22Rv1 (cell line): ENCODE data around the gene MEIOB.
A peak's percentile ranks its signal among the peaks of the same experiment; 100 is the strongest.
"Not testable (repeated sequence)": the region's sequence is repeated elsewhere in the genome, so short reads cannot be mapped to it uniquely, and the experiment has no call there.

ENCODE experiments used
- H3K27ac ChIP-seq: fragments of 450-650 bp; 2 replicates; pipeline ENCODE4 v1.5.1; 2017
- ZFX ChIP-seq: fragments of 450-650 bp; IDR thresholded peaks from 2 replicates; pipeline ENCODE4 v1.6.1; 2017; ENCODE audit warnings: antibody characterized with exemption, borderline replicate concordance
- TF ChIP-seq, protein P1 (sequence below): fragments of 450-650 bp; IDR thresholded peaks from 2 replicates; pipeline ENCODE4 v1.5.1; 2017; ENCODE audit warnings: mild to moderate bottlenecking

Gene MEIOB

DNA sequence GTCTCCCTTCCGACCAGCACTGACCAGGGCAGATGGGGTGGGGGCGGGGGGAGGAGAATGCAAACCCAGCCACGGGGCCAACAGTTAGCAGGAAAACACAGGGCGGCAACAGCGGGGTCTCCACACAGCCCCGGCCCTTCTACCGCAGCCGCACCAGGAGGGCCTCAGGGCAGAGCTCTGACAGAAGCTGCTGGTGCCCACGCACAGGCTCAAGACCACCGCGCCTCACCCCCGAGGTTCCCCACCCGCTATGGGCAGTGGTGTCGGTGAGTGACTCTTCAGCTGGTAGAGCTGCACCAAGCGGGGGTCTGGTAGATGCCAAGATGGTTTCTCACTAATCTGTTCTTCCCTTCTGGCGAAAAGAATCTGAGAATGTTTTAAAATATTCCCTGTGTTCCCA is 61.4 kb downstream of the MEIOB start:
- TF ChIP-seq, protein P1, sequence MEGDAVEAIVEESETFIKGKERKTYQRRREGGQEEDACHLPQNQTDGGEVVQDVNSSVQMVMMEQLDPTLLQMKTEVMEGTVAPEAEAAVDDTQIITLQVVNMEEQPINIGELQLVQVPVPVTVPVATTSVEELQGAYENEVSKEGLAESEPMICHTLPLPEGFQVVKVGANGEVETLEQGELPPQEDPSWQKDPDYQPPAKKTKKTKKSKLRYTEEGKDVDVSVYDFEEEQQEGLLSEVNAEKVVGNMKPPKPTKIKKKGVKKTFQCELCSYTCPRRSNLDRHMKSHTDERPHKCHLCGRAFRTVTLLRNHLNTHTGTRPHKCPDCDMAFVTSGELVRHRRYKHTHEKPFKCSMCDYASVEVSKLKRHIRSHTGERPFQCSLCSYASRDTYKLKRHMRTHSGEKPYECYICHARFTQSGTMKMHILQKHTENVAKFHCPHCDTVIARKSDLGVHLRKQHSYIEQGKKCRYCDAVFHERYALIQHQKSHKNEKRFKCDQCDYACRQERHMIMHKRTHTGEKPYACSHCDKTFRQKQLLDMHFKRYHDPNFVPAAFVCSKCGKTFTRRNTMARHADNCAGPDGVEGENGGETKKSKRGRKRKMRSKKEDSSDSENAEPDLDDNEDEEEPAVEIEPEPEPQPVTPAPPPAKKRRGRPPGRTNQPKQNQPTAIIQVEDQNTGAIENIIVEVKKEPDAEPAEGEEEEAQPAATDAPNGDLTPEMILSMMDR = no peak
- no peak for TF ChIP-seq ZFX
- no peak overlapping the region for H3K27ac ChIP-seq

DNA sequence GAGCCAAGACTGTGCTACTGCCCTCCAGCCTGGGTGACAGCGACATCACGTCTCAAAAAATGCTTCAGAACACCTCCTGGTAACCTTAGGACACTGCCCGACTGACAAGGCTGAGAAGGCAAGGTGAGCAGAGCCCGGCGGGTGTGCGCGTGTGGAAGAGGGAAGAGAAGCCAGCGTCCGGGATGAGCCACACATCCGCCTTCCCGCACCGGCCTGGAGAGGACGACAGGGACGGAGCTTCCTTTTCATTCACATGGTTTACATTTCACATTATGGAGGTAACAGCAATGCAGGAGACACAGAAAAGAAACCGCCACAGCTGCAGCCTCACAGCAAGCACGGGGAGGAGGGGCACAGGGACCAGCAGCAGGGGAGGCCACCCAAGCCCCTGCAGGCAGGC is 61.9 kb downstream of the MEIOB start:
- TF ChIP-seq, protein P1 = no peak
- no peak overlapping the region for H3K27ac ChIP-seq

DNA sequence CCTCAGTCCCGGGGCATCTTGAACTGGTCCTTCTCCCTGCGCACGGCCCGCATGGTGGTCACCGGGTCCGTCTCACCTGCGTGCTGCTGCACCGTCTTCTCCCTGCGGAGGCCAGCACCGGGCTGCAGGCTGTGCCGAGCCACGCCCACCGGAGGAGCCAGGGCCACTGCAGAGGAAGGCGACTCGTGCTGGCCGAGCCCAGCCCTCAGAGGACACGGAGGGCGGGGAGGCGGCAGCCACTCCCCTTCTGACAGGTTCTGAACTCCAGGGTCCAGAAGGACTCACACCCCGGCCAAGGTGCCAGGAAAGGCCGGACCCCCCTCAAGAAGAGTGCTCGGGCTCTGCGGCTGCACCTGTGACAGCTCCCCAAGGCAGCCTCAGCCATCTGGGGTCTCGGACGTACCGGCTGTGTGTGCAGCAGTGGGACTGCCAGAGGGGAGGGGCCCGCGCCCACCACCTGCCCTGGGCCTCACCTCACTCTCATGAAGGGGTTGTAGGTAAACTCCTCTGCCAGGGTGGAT is 62.6 kb downstream of the MEIOB start:
- H3K27ac ChIP-seq = no peak overlapping the region
- TF ChIP-seq ZFX = no peak
- TF ChIP-seq, protein P1 = peak; percentile 33

DNA sequence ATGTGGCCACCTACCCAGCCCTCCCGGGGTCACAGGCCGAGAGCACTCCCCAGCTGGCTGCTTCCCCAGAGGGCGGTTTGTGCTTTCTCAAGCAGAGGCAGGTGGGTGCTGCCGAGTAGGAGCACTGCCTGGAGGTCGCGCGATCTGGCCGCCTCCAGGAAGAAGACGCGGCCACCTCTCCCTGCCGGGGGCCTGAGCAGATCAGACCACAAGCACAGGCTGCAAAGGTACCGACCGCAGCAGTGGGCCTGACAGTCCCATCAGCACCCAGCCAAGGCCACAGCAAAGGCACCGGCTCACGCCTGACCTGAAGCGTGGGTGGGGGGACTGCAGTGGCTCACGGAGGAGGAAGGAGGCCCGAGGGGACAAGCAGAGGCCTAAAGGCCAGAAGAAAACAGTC is 63.3 kb downstream of the MEIOB start:
- no peak for TF ChIP-seq ZFX
- TF ChIP-seq, protein P1 = no peak
- H3K27ac ChIP-seq = no peak overlapping the region

DNA sequence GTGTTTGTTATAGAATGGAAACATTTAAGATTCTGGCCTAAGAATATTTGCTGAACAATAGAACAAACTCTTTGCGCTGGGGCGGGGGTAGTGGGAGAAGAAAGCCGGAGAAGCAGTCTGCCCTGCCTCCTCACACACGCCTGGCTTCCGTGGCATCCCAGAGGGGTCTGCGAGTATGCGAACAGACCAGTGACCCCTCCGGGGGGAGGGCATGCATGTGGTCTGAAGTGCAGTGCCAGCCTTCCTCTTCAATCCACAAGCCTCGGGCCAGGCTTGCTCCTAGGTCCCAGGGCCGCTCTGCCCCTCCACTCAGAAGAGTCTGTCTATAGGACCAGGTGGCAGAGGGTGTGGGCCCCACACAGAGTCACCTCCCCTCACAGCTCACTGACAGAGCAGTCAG is 64.3 kb downstream of the MEIOB start:
- no peak overlapping the region for H3K27ac ChIP-seq
- TF ChIP-seq, protein P1 = no peak
- no peak for TF ChIP-seq ZFX

DNA sequence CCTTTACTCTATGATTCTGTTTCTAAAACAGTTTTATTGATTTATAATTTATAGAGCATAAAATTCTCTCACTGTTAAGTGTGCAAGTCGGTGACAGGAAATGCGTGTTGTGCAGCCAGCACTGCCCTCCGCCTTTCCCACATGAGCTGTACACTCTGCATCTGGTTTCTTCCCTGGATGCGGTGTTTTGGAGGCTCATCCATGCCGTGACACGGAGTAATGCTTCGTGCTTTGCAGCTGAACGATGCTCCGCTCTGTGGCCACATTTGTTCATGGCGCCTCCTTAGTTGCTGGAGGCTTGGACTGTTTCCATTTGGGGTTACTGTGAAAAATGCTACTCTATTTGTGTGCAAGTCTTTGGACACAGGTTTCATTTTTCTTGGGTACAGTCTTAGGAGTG is 71.3 kb downstream of the MEIOB start:
- TF ChIP-seq, protein P1 = no peak
- no peak overlapping the region for H3K27ac ChIP-seq

DNA sequence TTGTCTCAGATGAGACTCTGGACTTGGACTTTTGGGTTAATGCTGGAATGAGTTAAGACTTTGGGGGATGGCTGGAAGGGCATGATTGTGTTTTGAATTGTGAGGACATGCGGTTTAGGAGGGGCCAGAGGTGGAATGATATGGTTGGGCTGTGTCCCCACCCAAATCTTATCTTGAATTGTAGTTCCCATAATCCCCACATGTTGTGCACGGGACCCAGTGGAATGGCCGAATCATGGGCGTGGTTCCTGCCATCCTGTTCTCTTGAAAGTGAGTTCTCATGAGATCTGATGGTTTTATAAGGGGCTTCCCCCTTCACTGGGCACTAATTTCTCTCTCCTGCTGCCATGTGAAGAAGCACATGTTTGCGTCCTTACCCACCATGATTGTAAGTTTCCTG is 72.7 kb downstream of the MEIOB start:
- H3K27ac ChIP-seq = not testable (repeated sequence)

DNA sequence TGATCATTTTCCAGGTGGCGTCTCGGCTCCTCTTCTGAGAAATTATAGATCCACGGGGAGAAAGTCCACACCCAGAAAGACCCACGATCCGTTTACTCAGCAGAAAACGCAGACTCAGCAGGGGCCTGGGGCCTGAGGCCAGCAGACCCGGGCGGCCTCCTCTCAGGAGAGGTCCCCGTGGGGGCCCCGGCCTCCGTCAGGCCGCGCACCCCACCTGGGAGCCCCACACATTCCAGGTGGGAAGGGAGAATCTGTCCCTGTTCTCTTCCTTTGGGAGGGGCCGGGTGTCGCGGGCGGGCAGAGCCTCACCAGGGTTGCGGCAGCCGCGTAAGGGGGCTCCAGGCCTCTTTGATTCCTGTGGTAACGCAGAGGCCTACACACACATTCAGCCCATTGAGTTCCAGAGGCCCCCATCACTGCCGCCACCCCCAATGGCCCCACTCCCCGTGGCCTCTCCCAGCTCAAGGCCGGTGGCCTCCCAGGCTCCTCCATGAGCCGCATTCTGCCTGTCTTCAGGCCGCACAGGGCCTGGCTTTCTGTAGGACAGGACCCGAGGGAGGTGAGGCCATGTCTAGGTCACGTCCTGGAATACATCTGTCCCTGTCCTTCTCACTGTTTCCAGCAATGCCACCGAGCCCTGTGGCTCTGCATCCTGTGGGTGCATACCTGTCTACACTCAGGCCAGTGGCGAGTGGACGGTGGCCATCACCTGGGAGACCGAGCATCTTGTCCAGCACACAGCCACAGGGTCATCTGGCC is 76.9 kb downstream of the MEIOB start:
- no peak overlapping the region for H3K27ac ChIP-seq
- no peak for TF ChIP-seq ZFX
- TF ChIP-seq, protein P1 = no peak
